Pancreas (tissue), 10 donors: ENCODE measurements around the gene PWWP2B. TPM values are rescaled to one million over a fixed set of nuclear protein-coding genes. Genes with fewer than 3 reads are reported as not detected.
A peak's percentile ranks its signal among the peaks of the same experiment; 100 is the strongest.

Source experiments
- ATAC-seq, 4 donors: fragments of 200-7000 bp; cut with Tn5 transposase; one replicate each; pipeline versions ENCODE4 v1.8.0 to v1.9.1; 2020; ENCODE audit warnings: mild to moderate bottlenecking in 4 of 4, moderate library complexity in 4 of 4
- DNase-seq, 6 donors: peaks; one replicate each; pipeline ENCODE4 v3.0.0-alpha.2; 2020
- FAIRE-seq: peaks from 2 replicates; lab custom pipeline; 2012; peaks lifted over from hg19 to GRCh38; lab: Jason Lieb, UNC
- H3K27ac ChIP-seq, 4 donors: fragments of 200-600 bp; sonication (generic); 1 replicate in 3 of 4; 2 replicates in 1 of 4; pipeline versions ENCODE4 v1.5.0 to v1.8.0; 2020
- H3K27me3 ChIP-seq, 4 donors: fragments of 200-600 bp; one replicate each; pipeline ENCODE4 v1.8.0; 2021
- H3K36me3 ChIP-seq, 3 donors: fragments of 200-600 bp; sonication (generic) in 1 of 3; one replicate each; pipeline versions ENCODE4 v1.5.0 to v1.8.0; 2020 to 2021
- H3K4me1 ChIP-seq, 3 donors: fragments of 200-600 bp; one replicate each; pipeline ENCODE4 v1.8.0; 2021
- H3K4me3 ChIP-seq, 4 donors: fragments of 200-600 bp; sonication (generic) in 2 of 4; one replicate each; pipeline versions ENCODE4 v1.5.0 to v1.8.0; 2020 to 2021
- H3K9me3 ChIP-seq, 4 donors: fragments of 200-600 bp; one replicate each; pipeline ENCODE4 v1.8.0; 2021
- WGBS, 2 donors: extraction: QIAGEN DNeasy Blood & Tissue Kit; methylation state at CpG; one replicate each; pipeline ENCODE4 v1.1.7; 2013; 5-methylcytosine and 5-hydroxymethylcytosine counted together
- intact Hi-C, 3 donors: fragments of 100-400 bp; cut with DNase I; formaldehyde crosslinking; loops; one replicate each; pipeline versions ENCODE4 v1.11.1 to v1.14.2; 2022
- polyA plus RNA-seq, 2 donors: library from polyadenylated mRNA; stranded (reverse); fragments of 200-250 nt; gene quantifications; one replicate each; pipeline ENCODE4 v1.2.3, GENCODE V29; 2013
- total RNA-seq, 6 donors: library from RNA; stranded (reverse); fragmentation: NEBNext Ultra II Directional in 4 of 6; extraction: Animal tissue kit (Norgen Biotek cat#: 25700) in 4 of 6; gene quantifications; one replicate each; pipeline versions ENCODE4 v1.2.1 to v1.2.4, GENCODE V29; 2021 to 2023
- TF ChIP-seq, protein P1 (sequence below), 4 donors: fragments of 200-600 bp; sonication (generic) in 3 of 4; IDR thresholded peaks; one replicate each; pipeline versions ENCODE4 v1.5.0 to v1.8.0; 2021; ENCODE audit warnings: antibody characterized with exemption in 4 of 4
- donor health status: healthy with polysubstance abuse.
- donor health status: DM: no; HTN: no; CAD: no; lungs with moderate emphysema.
- donor health status: DM: no; HTN: no; CAD: no.
- donor health status: control.
- donor health status: control.
- donor health status: Bipolar disorder and iron deficiency.
- donor health status: DM: yes; HTN: yes; CAD: no.
- donor health status: DM: no; HTN: no; CAD: no.
- donor health status: DM: no; HTN: no; CAD: no.
- donor health status: DM: yes; HTN: yes; CAD: no.

The PWWP2B gene
- total and polyA plus RNA-seq, 8 donors = 17.8 to 44.1 (median 25.2) TPM

DNA sequence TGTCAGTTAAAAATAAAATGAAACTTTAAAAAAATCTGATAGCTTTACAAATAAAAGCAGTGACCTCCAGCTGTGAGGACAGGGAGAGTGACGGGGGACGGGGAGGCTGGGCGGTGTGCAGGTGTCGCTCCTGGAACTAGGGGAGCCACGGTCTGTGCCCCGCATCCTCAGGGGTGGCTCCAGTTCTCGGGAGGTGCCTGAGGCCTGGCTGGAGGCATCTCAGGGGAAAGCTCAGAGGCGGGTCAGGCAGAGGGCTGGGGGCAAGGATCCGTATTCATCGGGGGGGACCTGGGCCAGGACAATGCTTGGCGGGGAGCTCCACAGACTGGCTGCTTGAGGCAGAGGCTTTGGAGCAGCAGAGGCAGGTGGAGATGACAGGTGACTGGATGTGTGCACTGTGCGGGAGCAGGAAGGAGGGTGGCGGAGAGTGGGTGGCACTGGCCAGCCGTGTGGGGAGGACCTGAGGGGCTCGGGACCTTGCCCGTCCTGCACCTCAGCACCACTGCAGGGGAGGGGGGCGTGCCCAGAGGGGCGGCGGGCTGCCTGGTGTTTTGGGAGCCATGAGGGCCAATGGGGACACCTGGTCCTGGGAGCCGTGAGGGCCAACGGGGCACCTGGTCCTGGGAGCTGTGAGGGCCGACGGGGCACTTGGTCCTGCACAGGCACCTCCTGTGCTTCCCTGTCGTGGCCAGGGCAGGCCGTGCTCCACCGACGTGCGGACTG, 13.2 kb downstream of the PWWP2B start:
- DNase-seq (peak; percentile 62 to 86 (median 75)), FAIRE-seq (no peak)

DNA sequence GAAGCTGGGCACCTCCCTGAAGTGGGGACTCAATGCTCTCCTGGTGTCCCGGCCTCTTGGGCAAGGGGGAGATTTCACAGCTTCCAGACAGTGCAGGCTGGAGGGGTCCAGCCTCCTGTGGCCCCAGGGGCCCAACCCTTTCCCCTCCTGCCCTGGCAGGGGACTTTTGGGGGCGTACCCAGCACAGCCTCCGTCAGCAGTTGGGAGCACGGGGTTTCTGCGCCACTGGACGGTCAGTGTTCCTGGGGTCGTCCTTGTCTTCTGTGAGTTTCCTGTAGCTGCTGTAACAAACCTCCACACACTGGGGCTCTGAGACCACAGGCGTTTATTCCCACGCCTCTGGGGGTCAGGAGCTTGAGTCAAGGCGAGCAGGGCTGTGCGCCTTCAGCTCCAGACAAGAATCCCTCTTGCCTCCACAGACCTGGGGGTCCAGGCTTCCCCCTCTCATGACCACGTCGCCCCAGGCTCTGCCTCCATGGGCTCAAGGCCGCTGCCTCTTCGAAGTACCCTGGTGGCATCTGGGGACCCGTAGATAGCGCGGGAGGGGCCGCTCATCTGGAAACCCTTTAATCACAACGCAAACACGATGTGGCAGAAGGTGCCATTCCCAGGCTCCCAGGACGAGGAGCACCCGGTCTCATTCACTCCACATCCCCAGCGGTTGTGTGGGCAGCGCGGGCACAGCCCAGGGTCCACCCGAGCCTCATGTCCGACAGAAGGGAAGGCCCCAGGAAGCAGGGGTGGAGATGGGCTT, 14.0 kb downstream of the PWWP2B start:
- Histone ChIP-seq H3K4me3 (peak overlapping the region in 2 of 4 donors; percentile 29 to 33), H3K9me3 (no peaks in the 10 kb centered on the region), H3K27me3 (no peaks in the 10 kb centered on the region), H3K27ac (peak overlapping the region; percentile 94 to 100 (median 98)), H3K36me3 (peaks cover 0 to 6% (median 5%) of the 10 kb centered on the region in 3 donors), H3K4me1 (peaks cover 79 to 84% (median 84%) of the 10 kb centered on the region in 3 donors)
- intact Hi-C loops = no loop called here
- DNase-seq = peak; percentile 74 to 87 (median 78)
- peak; percentile 4 to 34 (median 16) for ATAC-seq
- FAIRE-seq = no peak
- 29 to 31% methylated on average over 28 of the region's 28 CpGs for WGBS, 2 donors
- TF ChIP-seq, protein P1, sequence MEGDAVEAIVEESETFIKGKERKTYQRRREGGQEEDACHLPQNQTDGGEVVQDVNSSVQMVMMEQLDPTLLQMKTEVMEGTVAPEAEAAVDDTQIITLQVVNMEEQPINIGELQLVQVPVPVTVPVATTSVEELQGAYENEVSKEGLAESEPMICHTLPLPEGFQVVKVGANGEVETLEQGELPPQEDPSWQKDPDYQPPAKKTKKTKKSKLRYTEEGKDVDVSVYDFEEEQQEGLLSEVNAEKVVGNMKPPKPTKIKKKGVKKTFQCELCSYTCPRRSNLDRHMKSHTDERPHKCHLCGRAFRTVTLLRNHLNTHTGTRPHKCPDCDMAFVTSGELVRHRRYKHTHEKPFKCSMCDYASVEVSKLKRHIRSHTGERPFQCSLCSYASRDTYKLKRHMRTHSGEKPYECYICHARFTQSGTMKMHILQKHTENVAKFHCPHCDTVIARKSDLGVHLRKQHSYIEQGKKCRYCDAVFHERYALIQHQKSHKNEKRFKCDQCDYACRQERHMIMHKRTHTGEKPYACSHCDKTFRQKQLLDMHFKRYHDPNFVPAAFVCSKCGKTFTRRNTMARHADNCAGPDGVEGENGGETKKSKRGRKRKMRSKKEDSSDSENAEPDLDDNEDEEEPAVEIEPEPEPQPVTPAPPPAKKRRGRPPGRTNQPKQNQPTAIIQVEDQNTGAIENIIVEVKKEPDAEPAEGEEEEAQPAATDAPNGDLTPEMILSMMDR (IDR thresholded peaks at IDR 0.05) = no peak

More for the DNA sequence above, 13.2 kb downstream of the PWWP2B start:
- Histone ChIP-seq H3K4me1 (peaks cover 79 to 87% (median 84%) of the 10 kb centered on the region in 3 donors), H3K4me3 (peak overlapping the region in 2 of 4 donors; percentile 29 to 33), H3K27ac (peak overlapping the region; percentile 94 to 100 (median 98)), H3K9me3 (no peaks in the 10 kb centered on the region), H3K27me3 (no peaks in the 10 kb centered on the region), H3K36me3 (peaks cover 0 to 13% (median 12%) of the 10 kb centered on the region in 3 donors)
- intact Hi-C loops = no loop called here
- ATAC-seq = peak; percentile 18 to 27 (median 19)
- 28 to 32% methylated on average over 27 to 28 of the region's 28 CpGs for WGBS, 2 donors
- TF ChIP-seq, protein P1 (IDR thresholded peaks at IDR 0.05) = no peak

DNA sequence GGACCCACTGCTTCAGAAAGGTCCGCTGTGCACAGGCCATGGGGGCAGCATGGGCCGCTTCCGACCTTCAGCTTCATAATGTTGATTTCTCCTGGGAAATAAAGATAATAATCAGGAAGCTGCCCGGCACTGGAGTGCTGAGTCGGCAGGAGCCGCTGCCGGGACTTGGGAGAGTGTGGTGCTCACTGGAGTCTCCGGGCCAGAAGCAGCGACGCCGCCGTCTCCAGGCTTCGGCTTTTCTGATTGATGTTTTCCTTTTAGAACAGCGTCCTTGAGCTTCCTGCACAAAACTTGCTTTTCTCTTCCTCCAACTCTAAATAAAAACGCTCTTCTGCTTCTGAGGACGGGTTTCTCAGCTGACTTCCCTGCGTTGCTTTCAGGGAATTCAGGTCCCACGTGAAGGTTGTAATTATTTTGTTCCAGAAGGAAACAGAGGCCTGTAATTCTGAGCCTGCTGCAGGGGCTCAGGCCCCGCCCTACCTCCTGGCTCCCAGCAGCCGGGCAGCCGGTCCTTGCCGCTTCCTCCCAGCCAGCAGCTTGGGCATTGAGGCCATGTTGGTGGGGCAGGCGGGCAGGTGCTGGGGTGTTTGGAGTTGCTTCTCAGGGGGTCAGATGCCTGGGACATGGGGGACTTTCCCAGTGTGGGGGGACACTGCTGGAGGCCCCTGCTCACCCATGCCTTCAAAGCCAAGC, 14.7 kb downstream of the PWWP2B start:
- peak overlapping the region; percentile 94 to 100 (median 98) for H3K27ac ChIP-seq
- H3K4me1 ChIP-seq = peaks cover 75 to 77% (median 76%) of the 10 kb centered on the region in 3 donors
- TF ChIP-seq, protein P1 (IDR thresholded peaks at IDR 0.05) = no peak
- ATAC-seq (peak; percentile 2 to 17 (median 12)), DNase-seq (peak in 5 of 6 donors; percentile 64 to 88 (median 65)), FAIRE-seq (no peak)
- no peaks in the 10 kb centered on the region for H3K9me3 ChIP-seq
- peak overlapping the region in 2 of 4 donors; percentile 29 to 33 for H3K4me3 ChIP-seq
- intact Hi-C loops = no loop called here
- H3K36me3 ChIP-seq = no peaks in the 10 kb centered on the region
- H3K27me3 ChIP-seq = no peaks in the 10 kb centered on the region
- WGBS, 2 donors = 2 to 4% methylated on average over 23 of the region's 23 CpGs

DNA sequence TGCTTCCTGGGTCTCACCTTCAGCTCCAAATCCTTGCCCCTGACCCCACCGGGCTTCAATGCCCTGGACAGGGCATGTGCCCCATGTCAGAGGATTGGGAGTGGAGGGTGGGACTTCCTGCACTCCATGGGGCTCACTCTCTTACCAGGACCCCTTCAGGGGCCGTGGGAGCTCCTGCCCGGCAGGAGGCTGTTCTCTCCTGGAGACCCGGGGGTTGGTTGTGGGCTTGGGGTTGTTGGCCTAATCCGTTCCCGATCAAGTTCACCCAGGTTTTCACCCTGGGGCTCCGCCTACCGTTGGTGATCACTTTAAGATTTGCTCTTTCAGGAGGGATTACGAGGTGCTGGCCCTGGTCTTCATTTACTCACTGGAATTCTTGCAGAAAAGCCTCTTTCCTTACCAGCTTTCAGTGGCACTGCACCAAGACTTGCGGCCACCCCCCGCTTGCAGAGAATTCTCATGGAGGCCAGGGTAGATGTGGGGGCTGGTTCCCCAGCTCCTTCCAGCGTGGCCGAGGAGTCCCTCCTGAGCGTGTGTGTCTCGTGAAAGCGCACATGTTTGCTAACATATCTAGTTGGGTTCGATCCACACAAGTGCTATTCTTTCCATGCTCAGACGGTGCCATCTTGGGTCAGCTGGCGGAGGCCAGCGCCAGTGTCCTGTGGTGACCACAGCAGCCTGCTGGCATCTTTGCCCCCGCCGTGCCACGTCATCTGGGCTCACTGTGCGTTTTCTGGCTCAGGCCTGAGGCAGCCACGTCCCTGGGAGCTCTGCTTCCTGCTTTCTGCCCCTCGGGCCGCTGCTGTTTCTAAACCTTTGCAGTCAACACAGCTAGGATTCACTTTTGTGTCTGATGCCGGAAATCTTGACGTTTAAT, 15.6 kb downstream of the PWWP2B start:
- peak in 5 of 6 donors; percentile 71 to 87 (median 80) for DNase-seq
- Histone ChIP-seq H3K4me3 (peak overlapping the region in 1 of 4 donors; percentile 2), H3K27ac (peak overlapping the region; percentile 94 to 100 (median 98)), H3K9me3 (no peaks in the 10 kb centered on the region), H3K36me3 (no peaks in the 10 kb centered on the region), H3K4me1 (peaks cover 73 to 75% (median 74%) of the 10 kb centered on the region in 3 donors), H3K27me3 (no peaks in the 10 kb centered on the region)
- intact Hi-C loops = no loop called here
- TF ChIP-seq, protein P1 (IDR thresholded peaks at IDR 0.05) = no peak
- ATAC-seq = no peak
- WGBS, 2 donors = 35 to 41% methylated on average over 29 of the region's 29 CpGs
- no peak for FAIRE-seq
